NCI-H1417 (cell line): ENCODE results near the gene PTPRH.
"Not testable (repeated sequence)": the region's sequence is repeated elsewhere in the genome, so short reads cannot be mapped to it uniquely, and the experiment has no call there.

Experiments
- DNase-seq, 3 experiments: peaks; one replicate each; lab custom pipeline; 2025; lab: John Stamatoyannopoulos, UW

The PTPRH gene

GRCh38 chr19:55226788-55227187 is 17.5 kb upstream of the PTPRH start:
- no peak for DNase-seq

GRCh38 chr19:55226273-55226672 is 17.0 kb upstream of the PTPRH start:
- no peak for DNase-seq

- no peak for DNase-seq
These were observed 16.2 kb upstream of the PTPRH start for GRCh38 chr19:55225415-55225958.

GRCh38 chr19:55224679-55225414 is 15.5 kb upstream of the PTPRH start:
- DNase-seq: not testable (repeated sequence)

- no peak for DNase-seq
These were observed 14.9 kb upstream of the PTPRH start for GRCh38 chr19:55224038-55224665.

GRCh38 chr19:55223291-55224037 is 14.2 kb upstream of the PTPRH start:
- DNase-seq: no peak

- no peak for DNase-seq
These were observed 11.2 kb upstream of the PTPRH start for GRCh38 chr19:55220525-55220924.

- DNase-seq: peak; percentile 91 to 97 (median 96)
These were observed 7.3 kb upstream of the PTPRH start for GRCh38 chr19:55216461-55217198.

GRCh38 chr19:55213547-55213946 is 4.2 kb upstream of the PTPRH start:
- no peak for DNase-seq

- no peak for DNase-seq
These were observed 3.1 kb upstream of the PTPRH start for GRCh38 chr19:55212447-55212846.

GRCh38 chr19:55209693-55210472 is 582 bp upstream of the PTPRH start:
- DNase-seq: peak in 2 of 3 experiments; percentile 52 to 66

GRCh38 chr19:55206664-55207500 is 2.4 kb downstream of the PTPRH start:
- DNase-seq: peak in 2 of 3 experiments; percentile 59 to 70

GRCh38 chr19:55202199-55202598 is 7.1 kb downstream of the PTPRH start:
- DNase-seq: not testable (repeated sequence)

- no peak for DNase-seq
These were observed 9.6 kb downstream of the PTPRH start for GRCh38 chr19:55199620-55200204.

GRCh38 chr19:55198651-55199050 is 10.7 kb downstream of the PTPRH start:
- no peak for DNase-seq

- peak in 1 of 3 experiments; percentile 13 for DNase-seq
These were observed 11.8 kb downstream of the PTPRH start for GRCh38 chr19:55197528-55197927.

- DNase-seq: no peak
These were observed 12.5 kb downstream of the PTPRH start for GRCh38 chr19:55196803-55197202.

- no peak for DNase-seq
These were observed 15.8 kb downstream of the PTPRH start for GRCh38 chr19:55193481-55193880.

- no peak for DNase-seq
These were observed 19.9 kb downstream of the PTPRH start for GRCh38 chr19:55189403-55189835.

- DNase-seq: no peak
These were observed 20.7 kb downstream of the PTPRH start for GRCh38 chr19:55188625-55189024.
